ENCODE measurements around the gene MCTP2. TPM values are rescaled to one million over a fixed set of nuclear protein-coding genes. Genes with fewer than 3 reads are reported as not detected.

The MCTP2 gene
- total and polyA plus RNA-seq, 2 of the 8 experiments (the other 6 are each of a cell fraction or from before 2014, with no cell fraction given) = 3.4 to 4.5 TPM

GRCh38 chr15:94246016-94246415 lies 14.7 kb downstream of the MCTP2 start:
- ChIA-PET CTCF (ENCODE audit: partially characterized antibody) (interaction anchor here (0.7 to 0.8 kb wide), 2 partner anchors 16 to 418 kb away, joined by 3 read pairs; no protein-coding TSS in a partner anchor), POLR2A (ENCODE audit: partially characterized antibody) (no interaction called here)
- Histone ChIP-seq H2BK15ac (ENCODE audit: low read length) (no peak overlapping the region), H2BK120ac (replicated peaks; ENCODE audit: low read depth, low read length) (no peak overlapping the region), H3K36me3 (ENCODE audit: control insufficient read depth in 2 of 4, insufficient read depth in 4 of 4, low read length in 3 of 4) (no peaks in the 10 kb centered on the region), H3K4me1 (replicated peaks in 1 of 4; ENCODE audit: control insufficient read depth in 3 of 4, insufficient read depth in 4 of 4, low read length in 3 of 4) (no peaks in the 10 kb centered on the region), H3K27ac (ENCODE audit: low read depth, low read length) (no peak overlapping the region), H3K56ac (replicated peaks; ENCODE audit: insufficient read length, low read depth, low read length) (no peak overlapping the region), H3K9me3 (ENCODE audit: insufficient read depth in 2 of 2, low read depth in 1 of 2, low read length in 1 of 2) (0 out of 4 replicates have a peak, but pooled peaks cover 0 to 5% of the 10 kb centered on the region in 2 experiments), H2AFZ (ENCODE audit: low read length) (no peak overlapping the region), H4K20me1 (replicated peaks in 1 of 2; ENCODE audit: control insufficient read depth in 1 of 2, insufficient read depth in 2 of 2, low read length in 2 of 2) (no peaks in the 10 kb centered on the region), H3K79me1 (ENCODE audit: low read depth, low read length) (no peaks in the 10 kb centered on the region), H4K5ac (ENCODE audit: insufficient read length, low read depth, low read length) (no peak overlapping the region), H3K79me2 (ENCODE audit: control insufficient read depth in 1 of 2, insufficient read depth in 2 of 2, low read length in 2 of 2) (no peaks in the 10 kb centered on the region), H3K4ac (replicated peaks; ENCODE audit: insufficient read length, low read depth, low read length) (no peak overlapping the region), H2BK20ac (ENCODE audit: low read length) (no peak overlapping the region), H2BK12ac (ENCODE audit: low read depth, low read length) (no peak overlapping the region), H2BK5ac (ENCODE audit: low read depth, low read length) (no peak overlapping the region), H3K4me3 (ENCODE audit: extremely low read depth in 1 of 4, insufficient read depth in 2 of 4, low read depth in 3 of 4, low read length in 4 of 4) (no peak overlapping the region), H3K18ac (ENCODE audit: extremely low read depth, low read length) (no peak overlapping the region), H3K9ac (replicated peaks in 1 of 4; ENCODE audit: extremely low read depth in 1 of 4, low read depth in 3 of 4, low read length in 3 of 4) (no peak overlapping the region), H2AK5ac (ENCODE audit: low read depth, low read length) (no peak overlapping the region), H3K27me3 (replicated peaks in 1 of 4; ENCODE audit: control insufficient read depth in 3 of 4, extremely low read depth in 1 of 4, insufficient read depth in 3 of 4, low read length in 3 of 4) (no peaks in the 10 kb centered on the region), H3K4me2 (ENCODE audit: insufficient read depth in 1 of 2, low read depth in 2 of 2, low read length in 2 of 2) (no peak overlapping the region), H3K23me2 (ENCODE audit: low read depth, low read length) (no peaks in the 10 kb centered on the region), H4K8ac (ENCODE audit: extremely low read depth, insufficient read depth, low read length) (no peak overlapping the region), H4K91ac (replicated peaks; ENCODE audit: insufficient read length, low read length) (no peak overlapping the region), H3K14ac (ENCODE audit: insufficient read length) (no peak overlapping the region), H3K23ac (ENCODE audit: insufficient read length) (no peak overlapping the region)
- no peak for FAIRE-seq
- WGBS, 2 experiments (ENCODE audit: extremely low coverage in 1 of 2, insufficient coverage in 1 of 2, insufficient read length in 1 of 2, insufficient replicate concordance in 2 of 2, low coverage in 1 of 2, low lambda C conversion rate in 2 of 2, missing lambda C conversion rate in 1 of 2) = 86% methylated on average over 4 of the region's 4 CpGs; no CpG with 5 or more reads in 1 of the 2 experiments
- DNase-seq (ENCODE audit: low read depth in 1 of 2, low spot score in 2 of 2) = no peak
- TF ChIP-seq CHD2 (IDR thresholded peaks at IDR 0.05; ENCODE audit: low read length) (no peak), CTBP2 (IDR thresholded peaks at IDR 0.05; ENCODE audit: borderline replicate concordance, insufficient read depth, insufficient read length, low read length) (no peak), GTF2F1 (IDR thresholded peaks at IDR 0.05; ENCODE audit: borderline replicate concordance, low read depth, low read length) (no peak), RAD21 (IDR thresholded peaks at IDR 0.05 in 1 of 2, conservative IDR thresholded peaks at IDR 0.05 in 1 of 2; ENCODE audit: low read depth in 2 of 2, low read length in 2 of 2) (no peak), JUND (IDR thresholded peaks at IDR 0.05; ENCODE audit: low read length) (no peak), CTCF (IDR thresholded peaks at IDR 0.05; ENCODE audit: control extremely low read depth in 1 of 3, insufficient read depth in 1 of 3, low read depth in 1 of 3, low read length in 3 of 3) (no peak), EZH2 (IDR thresholded peaks at IDR 0.05; ENCODE audit: low read depth, low read length, severe bottlenecking) (no peak), POU5F1 (IDR thresholded peaks at IDR 0.05; ENCODE audit: low read depth, low read length) (no peak)
- TF ChIP-seq, protein P1, sequence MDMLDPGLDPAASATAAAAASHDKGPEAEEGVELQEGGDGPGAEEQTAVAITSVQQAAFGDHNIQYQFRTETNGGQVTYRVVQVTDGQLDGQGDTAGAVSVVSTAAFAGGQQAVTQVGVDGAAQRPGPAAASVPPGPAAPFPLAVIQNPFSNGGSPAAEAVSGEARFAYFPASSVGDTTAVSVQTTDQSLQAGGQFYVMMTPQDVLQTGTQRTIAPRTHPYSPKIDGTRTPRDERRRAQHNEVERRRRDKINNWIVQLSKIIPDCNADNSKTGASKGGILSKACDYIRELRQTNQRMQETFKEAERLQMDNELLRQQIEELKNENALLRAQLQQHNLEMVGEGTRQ (IDR thresholded peaks at IDR 0.05; ENCODE audit: low read length) = no peak
